GM11168 (cell line): ENCODE measurements around the gene ZNF74.

Source experiments
- in situ Hi-C: fragments of 300-500 bp; cut with MboI; formaldehyde crosslinking; loops from one replicate; pipeline ENCODE4 v1.12.0; 2022; ENCODE audit warnings: low sequenced_read_pairs; ENCODE audit not compliant: unreplicated experiment

Gene ZNF74

GRCh38 chr22:20399866-20400605 lies 6.1 kb downstream of the ZNF74 start:
- in situ Hi-C loops = loop anchor here (25.0 kb wide), 1 partner anchor 287 kb away; no protein-coding TSS in a partner anchor

- in situ Hi-C loops = loop anchor here (25.0 kb wide), 1 partner anchor 287 kb away; no protein-coding TSS in a partner anchor
Observed at GRCh38 chr22:20400606-20401375, 6.8 kb downstream of the ZNF74 start.

- in situ Hi-C loops = loop anchor here (25.0 kb wide), 1 partner anchor 286 kb away; no protein-coding TSS in a partner anchor
Observed at GRCh38 chr22:20401376-20402014, 7.5 kb downstream of the ZNF74 start.

- in situ Hi-C loops = loop anchor here (25.0 kb wide), 1 partner anchor 284 kb away; no protein-coding TSS in a partner anchor
Observed at GRCh38 chr22:20402960-20403778, 9.2 kb downstream of the ZNF74 start.

- in situ Hi-C loops = loop anchor here (25.0 kb wide), 1 partner anchor 284 kb away; no protein-coding TSS in a partner anchor
Observed at GRCh38 chr22:20403779-20404140, 9.8 kb downstream of the ZNF74 start.

- in situ Hi-C loops = loop anchor here (25.0 kb wide), 1 partner anchor 282 kb away; no protein-coding TSS in a partner anchor
Observed at GRCh38 chr22:20404881-20405280, 10.9 kb downstream of the ZNF74 start.

- in situ Hi-C loops = loop anchor here (25.0 kb wide), 1 partner anchor 282 kb away; no protein-coding TSS in a partner anchor
Observed at GRCh38 chr22:20405291-20405930, 11.5 kb downstream of the ZNF74 start.

- in situ Hi-C loops = loop anchor here (25.0 kb wide), 1 partner anchor 281 kb away; no protein-coding TSS in a partner anchor
Observed at GRCh38 chr22:20405931-20406685, 12.2 kb downstream of the ZNF74 start.

GRCh38 chr22:20406686-20407408 lies 12.9 kb downstream of the ZNF74 start:
- in situ Hi-C loops = loop anchor here (25.0 kb wide), 1 partner anchor 280 kb away; no protein-coding TSS in a partner anchor

GRCh38 chr22:20407829-20408228 lies 13.9 kb downstream of the ZNF74 start:
- in situ Hi-C loops = loop anchor here (25.0 kb wide), 1 partner anchor 279 kb away; no protein-coding TSS in a partner anchor

GRCh38 chr22:20408891-20409290 lies 14.9 kb downstream of the ZNF74 start:
- in situ Hi-C loops = loop anchor here (25.0 kb wide), 1 partner anchor 278 kb away; no protein-coding TSS in a partner anchor

GRCh38 chr22:20409385-20409784 lies 15.4 kb downstream of the ZNF74 start:
- in situ Hi-C loops = loop anchor here (25.0 kb wide), 1 partner anchor 278 kb away; no protein-coding TSS in a partner anchor

GRCh38 chr22:20412474-20413216 lies 18.7 kb downstream of the ZNF74 start:
- in situ Hi-C loops = loop anchor here (25.0 kb wide), 1 partner anchor 275 kb away; no protein-coding TSS in a partner anchor

- in situ Hi-C loops = loop anchor here (25.0 kb wide), 1 partner anchor 274 kb away; no protein-coding TSS in a partner anchor
Observed at GRCh38 chr22:20413217-20414058, 19.5 kb downstream of the ZNF74 start.

- in situ Hi-C loops = loop anchor here (25.0 kb wide), 1 partner anchor 273 kb away; no protein-coding TSS in a partner anchor
Observed at GRCh38 chr22:20414059-20414440, 20.1 kb downstream of the ZNF74 start.

GRCh38 chr22:20414450-20414849 lies 20.5 kb downstream of the ZNF74 start:
- in situ Hi-C loops = loop anchor here (25.0 kb wide), 1 partner anchor 273 kb away; no protein-coding TSS in a partner anchor
